Stimulated activated CD8-positive, alpha-beta memory T cell treated with anti-CD3 and anti-CD28 coated beads, Interleukin-12 subunit alpha, Interleukin-12 subunit beta, amount 100 ng/mL, for 1 hour (primary cell): ENCODE data around the gene CHD2.
"Not testable (repeated sequence)": the region's sequence is repeated elsewhere in the genome, so short reads cannot be mapped to it uniquely, and the experiment has no call there.

ENCODE experiments used
- DNase-seq: peaks from one replicate; pipeline ENCODE4 v3.0.0-alpha.2; 2020; ENCODE audit warnings: low read depth

The CHD2 gene

GRCh38 chr15:93020976-93021772, 121.0 kb downstream of the CHD2 start:
- DNase-seq, result no peak

DNA sequence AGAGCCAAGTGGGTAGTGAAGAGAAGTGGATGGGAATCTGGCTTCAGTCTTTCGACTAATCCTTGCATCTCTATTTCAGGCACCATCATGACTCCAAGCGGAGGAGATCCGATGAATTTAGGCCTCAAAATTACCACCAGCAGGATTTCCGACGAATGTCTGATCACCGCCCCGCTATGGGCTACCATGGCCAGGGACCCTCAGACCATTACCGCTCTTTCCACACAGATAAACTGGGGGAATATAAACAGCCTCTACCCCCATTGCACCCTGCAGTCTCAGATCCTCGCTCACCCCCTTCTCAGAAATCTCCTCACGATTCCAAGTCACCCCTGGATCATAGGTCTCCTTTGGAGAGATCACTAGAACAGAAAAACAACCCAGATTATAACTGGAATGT, 124.2 kb downstream of the CHD2 start:
- no peak for DNase-seq

DNA sequence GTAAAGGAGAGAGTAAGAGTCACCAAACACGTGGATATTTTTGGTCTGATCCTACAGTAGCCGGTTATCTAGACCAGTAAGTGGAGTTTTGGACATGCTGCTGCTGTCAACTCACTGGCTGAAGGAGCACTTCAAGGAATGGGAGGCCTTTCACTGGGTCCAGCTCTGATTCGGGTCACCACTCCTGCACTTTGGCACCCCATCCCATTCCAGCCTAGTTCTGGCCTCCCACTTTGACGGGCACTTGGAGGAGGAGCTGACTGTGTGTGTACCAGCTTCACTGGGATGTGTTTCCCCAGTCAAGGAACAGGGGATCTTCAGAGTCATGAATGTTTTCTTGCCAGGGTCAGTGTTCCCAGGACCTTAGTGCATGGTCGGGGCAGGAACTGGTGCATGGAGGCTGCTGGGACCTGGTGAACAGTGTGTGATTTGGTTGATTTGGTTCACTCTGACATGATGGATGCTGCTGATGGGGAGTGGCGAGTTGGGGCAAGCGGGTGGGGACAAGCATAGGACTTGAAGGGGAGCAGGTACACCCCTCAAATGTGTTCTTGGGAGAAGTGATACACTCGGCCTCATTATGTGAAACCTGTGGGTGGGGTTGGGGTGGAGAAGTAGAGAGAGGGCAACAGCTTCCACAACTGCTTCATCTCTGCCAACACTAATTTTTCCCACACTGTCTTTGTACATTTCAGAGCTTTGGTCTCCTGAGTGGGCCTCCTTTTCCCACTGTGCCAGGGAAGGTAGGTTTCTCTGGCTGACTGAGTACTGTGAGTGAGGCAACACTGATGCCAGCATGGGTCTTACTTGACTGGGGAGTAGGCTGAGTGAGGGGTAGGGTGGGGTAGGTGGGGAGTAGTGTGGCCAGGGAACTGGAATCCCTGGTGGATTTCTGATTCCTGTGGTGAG, 124.8 kb downstream of the CHD2 start:
- DNase-seq, result no peak

- no peak for DNase-seq
Measured at GRCh38 chr15:93025625-93025982, 125.5 kb downstream of the CHD2 start.

- no peak for DNase-seq
Measured at GRCh38 chr15:93026380-93026817, 126.3 kb downstream of the CHD2 start.

DNA sequence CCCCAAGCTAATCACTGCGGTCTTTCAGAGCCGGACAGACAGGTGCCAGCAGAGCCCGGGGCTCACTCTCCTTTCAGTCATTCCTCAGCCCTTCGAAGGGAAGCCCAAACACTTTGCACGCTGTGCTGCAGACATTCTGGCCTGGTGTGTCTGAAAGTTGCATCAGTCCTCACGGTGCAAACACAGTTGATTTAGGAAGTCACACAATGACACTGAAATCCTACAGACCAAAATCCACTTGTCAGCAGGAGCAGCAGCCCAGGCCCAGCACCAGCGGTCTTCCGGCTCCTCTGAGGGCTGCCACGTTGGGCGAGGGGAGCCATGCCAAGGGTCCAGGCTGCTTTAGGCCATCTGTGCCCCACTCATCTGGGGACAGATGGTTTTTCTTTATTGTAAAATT, 127.3 kb downstream of the CHD2 start:
- no peak for DNase-seq

- DNase-seq, result no peak
Measured at GRCh38 chr15:93028111-93028631, 128.0 kb downstream of the CHD2 start.

- no peak for DNase-seq
Measured at GRCh38 chr15:93028632-93029213, 128.6 kb downstream of the CHD2 start.

DNA sequence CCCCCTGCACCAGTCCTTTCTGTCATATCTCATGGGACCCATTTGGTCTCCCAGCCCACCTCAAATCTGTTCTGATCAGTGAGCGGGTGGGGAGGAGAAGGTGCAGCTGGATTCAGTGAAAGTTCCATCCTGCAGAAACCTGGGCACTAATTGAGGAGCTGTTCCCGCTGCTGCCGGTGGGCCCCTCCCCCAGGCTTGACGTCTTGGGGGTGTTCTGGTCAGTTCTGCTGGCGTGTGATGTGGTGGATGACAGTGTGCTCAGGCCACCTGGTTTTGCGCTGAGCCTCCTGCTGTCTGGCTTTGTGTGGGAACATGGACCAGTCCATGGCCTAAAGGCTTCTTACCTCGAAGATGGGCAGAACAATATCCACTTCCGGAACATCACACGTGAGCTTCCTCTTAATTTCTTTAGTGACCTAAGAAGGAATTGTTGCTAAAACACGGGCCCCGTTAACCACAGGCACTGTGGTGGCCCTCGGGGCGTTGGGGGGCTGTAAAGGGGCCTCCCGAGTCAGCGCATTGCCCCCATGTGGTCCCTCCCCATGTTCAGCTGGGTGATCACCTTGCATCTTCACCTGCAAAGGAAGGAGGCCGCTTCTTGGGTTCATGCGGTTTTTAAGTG, 129.2 kb downstream of the CHD2 start:
- no peak for DNase-seq

GRCh38 chr15:93029836-93030429, 129.8 kb downstream of the CHD2 start:
- DNase-seq, result no peak

DNA sequence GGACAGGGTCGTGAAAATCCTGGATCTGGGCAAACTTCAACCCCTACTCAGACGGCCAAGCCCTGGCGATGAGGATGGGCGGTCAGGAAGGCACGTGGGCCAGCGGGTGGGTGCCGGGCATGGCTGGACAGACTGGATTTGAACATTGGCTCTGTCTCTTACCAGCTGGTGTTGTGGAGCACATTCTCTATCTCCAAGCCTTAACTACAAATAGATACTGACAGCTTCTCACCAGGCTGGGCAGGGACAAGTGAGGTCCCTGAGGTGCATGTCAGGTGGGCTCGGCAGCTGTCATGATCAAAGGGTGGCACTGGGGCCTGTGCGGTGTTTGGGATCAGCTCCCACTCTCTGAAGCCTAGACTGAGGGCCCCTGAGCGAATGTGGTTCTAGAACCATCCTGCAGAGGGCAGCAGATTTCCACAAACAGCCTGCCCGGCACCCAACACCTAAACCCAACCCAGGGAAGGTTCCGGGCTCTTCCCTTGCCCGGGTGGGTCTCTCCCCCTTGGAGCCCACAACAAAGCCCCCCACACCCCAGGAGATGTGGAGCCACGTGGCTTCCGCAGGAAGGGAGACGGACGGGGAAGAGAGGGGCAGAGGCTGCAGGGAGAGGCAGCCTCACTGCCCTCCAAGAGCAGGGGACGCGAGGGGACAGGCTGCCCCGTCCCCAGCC, 130.4 kb downstream of the CHD2 start:
- DNase-seq, result peak; percentile 37

DNA sequence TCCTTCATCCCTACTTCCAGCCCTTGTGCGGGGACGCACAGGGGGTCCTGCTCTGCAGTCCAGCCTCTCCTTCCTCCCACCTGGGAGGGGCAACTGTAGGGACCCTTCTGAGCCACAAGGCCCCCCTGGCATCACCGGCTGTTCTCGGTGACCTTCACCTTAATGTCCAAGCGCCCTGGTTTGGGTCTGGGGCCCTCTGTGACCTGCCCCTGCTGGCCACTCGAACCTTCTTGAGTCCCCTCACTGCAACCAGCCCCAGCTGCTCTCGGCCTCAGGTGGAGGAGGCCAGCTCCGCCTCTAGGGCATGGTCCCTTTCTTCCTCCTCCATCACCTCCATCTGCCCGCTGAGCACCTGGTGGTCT, 131.0 kb downstream of the CHD2 start:
- DNase-seq, result no peak

GRCh38 chr15:93031557-93032384, 131.6 kb downstream of the CHD2 start:
- not testable (repeated sequence) for DNase-seq

- not testable (repeated sequence) for DNase-seq
Measured at GRCh38 chr15:93032515-93033206, 132.5 kb downstream of the CHD2 start.

DNA sequence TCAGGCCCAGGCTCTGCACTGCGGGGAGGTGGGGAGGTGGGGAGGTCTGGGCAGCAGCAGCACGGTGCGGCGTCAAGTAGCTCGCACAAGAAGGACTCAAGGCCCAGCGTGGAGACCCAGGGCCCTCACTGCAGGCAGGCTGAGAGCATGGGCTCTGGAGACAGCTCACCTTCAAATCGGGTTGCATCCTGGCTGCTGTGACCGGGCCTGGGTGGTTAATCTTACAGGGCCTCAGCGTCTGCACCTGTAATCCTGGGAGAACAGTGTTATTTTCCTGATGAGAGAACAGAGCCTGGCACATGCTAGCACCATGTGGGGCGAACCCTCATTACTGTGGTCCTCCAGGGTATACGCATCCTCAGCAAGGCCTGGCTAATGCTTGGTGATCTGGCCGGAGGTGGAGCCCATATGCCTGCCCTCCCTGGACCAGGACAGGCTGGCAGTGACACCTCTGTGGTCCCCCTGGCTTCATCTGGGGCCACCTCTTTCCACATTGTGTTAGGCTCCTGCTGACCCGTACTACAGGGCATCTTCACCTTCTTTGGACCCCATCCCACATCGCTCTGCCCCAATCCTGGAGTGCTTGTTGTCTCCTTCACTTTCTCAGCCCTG, 133.4 kb downstream of the CHD2 start:
- no peak for DNase-seq

- no peak for DNase-seq
Measured at GRCh38 chr15:93034512-93034911, 134.4 kb downstream of the CHD2 start.

- DNase-seq, result no peak
Measured at GRCh38 chr15:93035092-93035915, 135.2 kb downstream of the CHD2 start.
